Parathyroid adenoma (tissue), 2 donors: Measurements from ENCODE around the gene PTPN3.

ENCODE experiments used
- H2AFZ ChIP-seq: fragments of 300-600 bp; sonication (generic); one replicate; pipeline ENCODE4 v1.7.0; 2017; ENCODE audit warnings: antibody characterized with exemption, mild to moderate bottlenecking
- H3K27ac ChIP-seq: fragments of 300-600 bp; sonication (generic); one replicate; pipeline ENCODE4 v1.7.0; 2017
- H3K27me3 ChIP-seq: fragments of 300-600 bp; sonication (generic); one replicate; pipeline ENCODE4 v1.7.0; 2017; ENCODE audit warnings: low read length; ENCODE audit not compliant: control insufficient read depth, insufficient read depth
- H3K36me3 ChIP-seq: fragments of 300-600 bp; sonication (generic); one replicate; pipeline ENCODE4 v1.7.0; 2017; ENCODE audit warnings: low read length; ENCODE audit not compliant: control insufficient read depth, insufficient read depth
- H3K4me1 ChIP-seq: fragments of 300-600 bp; sonication (generic); one replicate; pipeline ENCODE4 v1.7.0; 2017; ENCODE audit warnings: control low read depth
- H3K4me2 ChIP-seq: fragments of 300-600 bp; sonication (generic); one replicate; pipeline ENCODE4 v1.7.0; 2017; ENCODE audit warnings: low read length
- H3K4me3 ChIP-seq: fragments of 300-600 bp; sonication (generic); one replicate; pipeline ENCODE4 v1.7.0; 2017; ENCODE audit warnings: low read depth, low read length
- H3K79me2 ChIP-seq: fragments of 300-600 bp; sonication (generic); one replicate; pipeline ENCODE4 v1.7.0; 2017; ENCODE audit warnings: control low read depth
- H3K9ac ChIP-seq: fragments of 300-600 bp; sonication (generic); one replicate; pipeline ENCODE4 v1.7.0; 2017; ENCODE audit warnings: mild to moderate bottlenecking
- H3K9me3 ChIP-seq: fragments of 300-600 bp; sonication (generic); one replicate; pipeline ENCODE4 v1.7.0; 2017; ENCODE audit warnings: low read length; ENCODE audit not compliant: control insufficient read depth
- CTCF ChIP-seq: fragments of 300-600 bp; sonication (generic); IDR thresholded peaks from one replicate; pipeline ENCODE4 v1.7.0; 2017; ENCODE audit warnings: antibody characterized with exemption, mild to moderate bottlenecking
- donor health status: primary hyperparathyroidism.

The PTPN3 gene

GRCh38 chr9:109328978-109329637, 169.0 kb downstream of the PTPN3 start:
- Histone ChIP-seq H3K4me1 (peaks cover 18% of the 10 kb centered on the region), H3K9me3 (no peaks in the 10 kb centered on the region), H3K4me2 (peak overlapping the region; percentile 50), H3K27ac (peak overlapping the region; percentile 96), H3K9ac (no peak overlapping the region), H3K27me3 (no peaks in the 10 kb centered on the region), H3K36me3 (no peaks in the 10 kb centered on the region), H3K79me2 (no peaks in the 10 kb centered on the region), H2AFZ (peak overlapping the region; percentile 73), H3K4me3 (peak overlapping the region; percentile 13)
- no peak for TF ChIP-seq CTCF
